ENCODE results near the gene SH3PXD2A.

The SH3PXD2A gene

GRCh38 chr10:103557455-103557854 is 297.9 kb downstream of the SH3PXD2A start:
- no peak for DNase-seq (ENCODE audit: low spot score)

- DNase-seq (ENCODE audit: low spot score): no peak
These were observed 298.9 kb downstream of the SH3PXD2A start for GRCh38 chr10:103556383-103557007.

- no peak for DNase-seq (ENCODE audit: low spot score)
These were observed 299.7 kb downstream of the SH3PXD2A start for GRCh38 chr10:103555712-103556111.

- no peak for DNase-seq (ENCODE audit: low spot score)
These were observed 300.1 kb downstream of the SH3PXD2A start for GRCh38 chr10:103555325-103555649.

GRCh38 chr10:103554488-103555324 is 300.7 kb downstream of the SH3PXD2A start:
- peak; percentile 81 for DNase-seq (ENCODE audit: low spot score)

- DNase-seq (ENCODE audit: low spot score): no peak
These were observed 301.5 kb downstream of the SH3PXD2A start for GRCh38 chr10:103553743-103554487.

GRCh38 chr10:103552856-103553742 is 302.3 kb downstream of the SH3PXD2A start:
- DNase-seq (ENCODE audit: low spot score): no peak

GRCh38 chr10:103551619-103552602 is 303.5 kb downstream of the SH3PXD2A start:
- no peak for DNase-seq (ENCODE audit: low spot score)

GRCh38 chr10:103550229-103550628 is 305.1 kb downstream of the SH3PXD2A start:
- DNase-seq (ENCODE audit: low spot score): no peak

- DNase-seq (ENCODE audit: low spot score): no peak
These were observed 306.1 kb downstream of the SH3PXD2A start for GRCh38 chr10:103549349-103549685.

- no peak for DNase-seq (ENCODE audit: low spot score)
These were observed 306.6 kb downstream of the SH3PXD2A start for GRCh38 chr10:103548581-103549348.

GRCh38 chr10:103548006-103548405 is 307.4 kb downstream of the SH3PXD2A start:
- no peak for DNase-seq (ENCODE audit: low spot score)

GRCh38 chr10:103547391-103547946 is 307.9 kb downstream of the SH3PXD2A start:
- peak; percentile 52 for DNase-seq (ENCODE audit: low spot score)

- DNase-seq (ENCODE audit: low spot score): no peak
These were observed 309.0 kb downstream of the SH3PXD2A start for GRCh38 chr10:103546401-103546800.

- no peak for DNase-seq (ENCODE audit: low spot score)
These were observed 309.6 kb downstream of the SH3PXD2A start for GRCh38 chr10:103545771-103546281.

- DNase-seq (ENCODE audit: low spot score): no peak
These were observed 310.0 kb downstream of the SH3PXD2A start for GRCh38 chr10:103545366-103545765.

- DNase-seq (ENCODE audit: low spot score): no peak
These were observed 310.6 kb downstream of the SH3PXD2A start for GRCh38 chr10:103544657-103545310.

Data from ecto neural progenitor cell (in vitro differentiated cells).